SU-DHL-6 (cell line): ENCODE measurements around the gene DNAH7.

Source experiments
- H2AFZ ChIP-seq: fragments of 200-600 bp; sonication (generic); 2 replicates; pipeline ENCODE4 v1.6.1; 2014; ENCODE audit warnings: low read depth, mild to moderate bottlenecking, moderate library complexity, mixed read lengths, antibody characterized with exemption, low read length; ENCODE audit not compliant: severe bottlenecking
- H3F3A ChIP-seq: fragments of 200-600 bp; shearing (Covaris generic); 2 replicates; pipeline ENCODE4 v1.6.0; 2016; ENCODE audit warnings: antibody characterized with exemption, mild to moderate bottlenecking; ENCODE audit not compliant: insufficient read depth
- H3K27ac ChIP-seq: fragments of 200-600 bp; sonication (generic); 2 replicates; pipeline ENCODE4 v1.5.1; 2016; ENCODE audit warnings: low read depth, mild to moderate bottlenecking, low read length, moderate library complexity, mixed read lengths
- H3K27me3 ChIP-seq: fragments of 200-600 bp; sonication (generic), shearing (Covaris generic); 2 replicates; pipeline ENCODE4 v1.6.0; 2014; ENCODE audit warnings: mild to moderate bottlenecking, low read length
- H3K36me3 ChIP-seq: fragments of 200-600 bp; sonication (generic); 2 replicates; pipeline ENCODE4 v1.6.1; 2014; ENCODE audit warnings: mild to moderate bottlenecking, low read length, mixed read lengths
- H3K4me2 ChIP-seq: fragments of 300-600, 200-600 bp; shearing (Covaris generic), sonication (generic); 2 replicates; pipeline ENCODE4 v1.6.0; 2014; ENCODE audit warnings: low read length, low read depth, mild to moderate bottlenecking; ENCODE audit not compliant: poor library complexity, severe bottlenecking
- H3K4me3 ChIP-seq: fragments of 200-600 bp; sonication (generic); 2 replicates; pipeline ENCODE4 v1.5.1; 2014; ENCODE audit warnings: antibody characterized with exemption, low read length, mild to moderate bottlenecking, mixed read lengths; ENCODE audit not compliant: insufficient read depth, poor library complexity, severe bottlenecking
- H3K79me2 ChIP-seq: fragments of 200-600 bp; sonication (generic); 2 replicates; pipeline ENCODE4 v1.6.1; 2014; ENCODE audit warnings: mild to moderate bottlenecking, low read length, moderate library complexity; ENCODE audit not compliant: insufficient read depth
- H3K9ac ChIP-seq: fragments of 200-600 bp; sonication (generic); 2 replicates; pipeline ENCODE4 v1.7.0; 2014; ENCODE audit warnings: mild to moderate bottlenecking, low read length
- H3K9me2 ChIP-seq: fragments of 200-600 bp; sonication (generic); replicated peaks from 2 replicates; pipeline ENCODE4 v1.6.1; 2014; ENCODE audit warnings: low read length; ENCODE audit not compliant: insufficient read depth
- H3K9me3 ChIP-seq: fragments of 200-600 bp; sonication (generic); 2 replicates; pipeline ENCODE4 v1.6.1; 2014; ENCODE audit warnings: low read length, mixed read lengths; ENCODE audit not compliant: insufficient read depth
- H4K20me1 ChIP-seq: fragments of 200-600 bp; sonication (generic); 2 replicates; pipeline ENCODE4 v1.6.1; 2014; ENCODE audit warnings: low read depth, mild to moderate bottlenecking, antibody characterized with exemption, low read length, moderate library complexity, mixed read lengths
- CTCF ChIP-seq: fragments of 200-600 bp; sonication (generic); IDR thresholded peaks from one replicate; pipeline ENCODE4 v1.5.1; 2017; ENCODE audit warnings: antibody characterized with exemption, mild to moderate bottlenecking, low read length, moderate library complexity; ENCODE audit not compliant: insufficient read depth, poor library complexity, severe bottlenecking
- EZH2phosphoT487 ChIP-seq: fragments of 200-600 bp; sonication (generic), shearing (Covaris generic); conservative IDR thresholded peaks from 2 replicates; pipeline ENCODE4 v1.6.1; 2018; ENCODE audit warnings: mild to moderate bottlenecking, antibody characterized with exemption, low read length, moderate library complexity, mixed read lengths

The DNAH7 gene

GRCh38 chr2:195805283-195805976 is 263.2 kb downstream of the DNAH7 start:
- no peaks in the 10 kb centered on the region for H4K20me1 ChIP-seq
- no peak overlapping the region for H3K9ac ChIP-seq
- no peak overlapping the region for H3K4me2 ChIP-seq
- H3K9me3 ChIP-seq: no peaks in the 10 kb centered on the region
- no peak overlapping the region for H3K4me3 ChIP-seq
- H3K79me2 ChIP-seq: no peaks in the 10 kb centered on the region
- H3K27me3 ChIP-seq: no peaks in the 10 kb centered on the region
- H3K27ac ChIP-seq: no peak overlapping the region
- H2AFZ ChIP-seq: no peak overlapping the region
- no peaks in the 10 kb centered on the region for H3K9me2 ChIP-seq
- TF ChIP-seq EZH2phosphoT487 (no peak), CTCF (no peak)
- no peaks in the 10 kb centered on the region for H3K36me3 ChIP-seq
- no peaks in the 10 kb centered on the region for H3F3A ChIP-seq

GRCh38 chr2:195795879-195796278 is 272.8 kb downstream of the DNAH7 start:
- Histone ChIP-seq H3K79me2 (no peaks in the 10 kb centered on the region), H3K9ac (no peak overlapping the region), H3K4me2 (no peak overlapping the region), H3K4me3 (no peak overlapping the region), H2AFZ (no peak overlapping the region), H4K20me1 (no peaks in the 10 kb centered on the region), H3K27me3 (no peaks in the 10 kb centered on the region), H3F3A (no peaks in the 10 kb centered on the region), H3K9me2 (no peaks in the 10 kb centered on the region), H3K9me3 (no peaks in the 10 kb centered on the region), H3K27ac (no peak overlapping the region), H3K36me3 (no peaks in the 10 kb centered on the region)
- TF ChIP-seq EZH2phosphoT487 (no peak), CTCF (no peak)

GRCh38 chr2:195793881-195794280 is 274.8 kb downstream of the DNAH7 start:
- Histone ChIP-seq H3K9me3 (no peaks in the 10 kb centered on the region), H3K9me2 (no peaks in the 10 kb centered on the region), H4K20me1 (no peaks in the 10 kb centered on the region), H3F3A (no peaks in the 10 kb centered on the region), H3K27ac (no peak overlapping the region), H3K36me3 (no peaks in the 10 kb centered on the region), H3K4me3 (no peak overlapping the region), H2AFZ (no peak overlapping the region), H3K27me3 (no peaks in the 10 kb centered on the region), H3K9ac (no peak overlapping the region), H3K79me2 (no peaks in the 10 kb centered on the region), H3K4me2 (no peak overlapping the region)
- TF ChIP-seq CTCF: no peak
- TF ChIP-seq EZH2phosphoT487: no peak
